Stimulated activated CD8-positive, alpha-beta memory T cell treated with anti-CD3 and anti-CD28 coated beads, Interleukin-15, amount 100 ng/mL, for 48 hours (primary cell): ENCODE results near the gene C1orf174.

Experiments
- DNase-seq, 2 donors: peaks; one replicate each; pipeline ENCODE4 v3.0.0-alpha.2; 2020; ENCODE audit warnings: low read depth in 2 of 2

C1orf174 gene

DNA sequence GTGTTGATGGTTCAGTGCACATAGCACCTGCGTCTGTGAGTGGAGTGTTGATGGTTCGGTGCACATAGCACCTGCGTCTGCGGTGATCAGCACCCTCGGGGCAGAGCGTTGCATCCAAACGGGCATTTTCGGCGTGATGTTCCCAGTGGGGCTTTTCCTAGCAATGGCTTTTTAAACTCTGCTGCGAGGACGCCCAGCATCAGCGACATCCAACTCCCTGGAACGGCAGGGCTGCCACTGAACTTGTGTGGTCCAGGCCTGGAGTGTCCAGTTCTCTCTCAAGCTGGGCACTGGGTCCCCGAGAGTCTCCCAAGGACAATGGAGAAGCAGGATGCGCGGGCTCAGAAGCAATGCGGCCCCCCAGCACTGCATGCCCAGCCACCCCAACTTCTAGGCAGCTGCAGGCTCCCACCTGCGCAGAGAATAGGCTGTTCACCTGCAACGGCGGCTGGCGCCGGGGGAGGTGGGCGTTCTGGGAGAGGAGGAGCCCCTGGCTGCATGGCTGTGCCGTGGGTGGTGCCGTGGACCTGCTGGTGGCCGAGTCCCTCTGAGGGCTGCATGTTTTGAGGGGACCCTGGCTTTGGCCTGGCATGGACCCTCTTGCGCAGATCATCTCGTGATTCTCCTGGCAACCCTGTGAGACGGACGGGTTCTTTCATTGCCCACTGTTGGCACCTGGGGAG, 10.1 kb upstream of the C1orf174 start:
- DNase-seq = no peak

DNA sequence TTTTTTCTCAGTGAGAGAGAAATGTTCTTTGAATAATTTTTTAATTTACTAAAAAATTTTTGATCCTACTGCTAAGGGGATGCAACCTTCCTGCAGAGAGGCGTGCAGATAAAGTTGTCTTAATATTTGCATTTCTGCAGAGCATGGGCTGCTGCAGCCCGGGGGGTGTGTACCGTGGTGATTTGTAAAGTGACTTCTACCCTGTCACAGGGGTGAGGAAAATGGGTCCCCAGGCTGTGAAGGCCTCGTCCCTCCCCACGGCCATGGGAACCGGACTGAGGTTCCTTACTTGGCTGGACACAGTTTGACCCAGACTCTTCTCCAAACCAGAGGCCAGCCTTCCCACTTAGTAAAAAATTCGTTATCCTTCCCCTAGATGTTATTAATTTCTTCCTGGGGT, 9.5 kb upstream of the C1orf174 start:
- no peak for DNase-seq

DNA sequence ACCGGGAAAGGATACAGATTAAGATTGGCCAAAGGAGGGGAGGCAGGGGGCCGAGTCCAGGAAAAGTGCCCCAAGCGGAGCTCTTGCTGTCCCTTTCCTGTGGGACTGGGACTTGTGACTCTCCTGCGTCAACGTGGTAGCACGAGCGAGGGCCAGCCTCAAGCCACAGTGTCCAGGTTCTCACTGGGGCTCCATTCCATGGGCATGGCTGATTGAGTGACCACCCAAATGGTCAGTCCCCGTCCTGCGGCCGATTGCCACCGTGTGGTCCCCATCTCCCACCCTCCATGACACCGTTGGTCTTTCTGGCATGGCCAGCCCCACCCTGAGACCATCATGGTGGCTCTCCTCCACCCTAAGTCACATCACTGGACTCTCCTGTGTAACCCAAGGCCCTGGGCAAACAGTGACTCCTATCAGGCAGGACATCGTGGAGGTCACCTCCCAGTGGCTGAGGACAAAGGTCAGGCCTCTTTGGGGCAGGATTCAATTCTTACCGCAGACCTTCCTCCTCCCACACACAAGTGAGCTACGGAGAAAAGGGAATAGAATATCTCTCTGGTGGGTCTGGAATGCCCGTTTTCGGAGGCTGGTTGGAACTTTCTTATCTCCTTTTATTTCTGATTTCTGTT, 8.9 kb upstream of the C1orf174 start:
- DNase-seq = no peak

DNA sequence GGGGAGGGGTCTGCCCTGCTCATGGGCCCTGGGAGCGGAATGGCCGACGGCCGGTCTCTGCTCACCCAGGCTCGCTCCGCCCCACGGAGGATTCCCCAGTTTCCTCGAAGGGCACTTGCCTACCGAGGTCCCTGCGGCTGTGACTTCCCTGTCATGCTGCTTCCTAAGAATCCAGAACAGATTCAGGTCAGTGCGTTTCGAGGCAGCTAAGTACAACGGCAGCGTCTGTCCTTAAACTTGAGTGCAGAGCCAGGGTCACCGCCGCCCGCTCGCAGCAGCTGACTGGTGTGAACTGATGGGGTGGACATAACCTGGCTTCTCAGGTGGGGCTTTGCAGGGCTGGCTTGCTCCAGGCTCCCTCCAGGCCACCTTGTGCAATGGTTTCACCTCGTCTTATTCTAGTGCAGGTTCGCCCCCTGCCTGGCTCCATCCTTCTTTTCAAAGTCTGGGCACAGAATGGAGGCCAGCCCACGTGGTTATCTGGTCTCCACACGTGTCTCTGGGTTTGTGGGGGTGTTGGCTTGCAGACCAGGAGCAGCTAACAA, 7.6 kb upstream of the C1orf174 start:
- no peak for DNase-seq

DNA sequence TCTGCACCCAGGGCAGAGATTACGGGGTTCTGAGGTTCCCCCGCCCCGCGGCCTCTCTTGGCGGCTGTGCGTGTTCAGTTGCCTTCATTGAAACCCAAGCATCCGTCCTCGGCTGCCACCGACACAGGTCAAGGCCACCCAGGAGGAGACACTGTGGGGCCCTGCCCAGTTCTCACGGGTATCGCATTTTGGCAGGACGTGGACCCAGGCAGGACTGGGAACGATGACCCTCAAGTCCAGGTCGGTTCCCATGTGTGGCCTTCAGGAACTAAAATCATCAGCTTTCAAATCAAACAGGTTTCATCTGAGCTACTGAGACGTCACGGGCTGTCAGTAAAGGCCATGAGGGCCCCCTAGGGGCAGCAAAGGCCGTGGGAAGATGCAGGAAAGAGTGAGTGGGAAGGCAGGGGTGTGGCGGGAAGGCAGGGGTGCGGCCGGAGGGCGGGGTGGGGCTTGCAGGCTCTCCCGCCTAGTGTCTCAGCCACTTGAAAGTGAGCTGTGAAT, 7.0 kb upstream of the C1orf174 start:
- peak; percentile 28 to 42 for DNase-seq

DNA sequence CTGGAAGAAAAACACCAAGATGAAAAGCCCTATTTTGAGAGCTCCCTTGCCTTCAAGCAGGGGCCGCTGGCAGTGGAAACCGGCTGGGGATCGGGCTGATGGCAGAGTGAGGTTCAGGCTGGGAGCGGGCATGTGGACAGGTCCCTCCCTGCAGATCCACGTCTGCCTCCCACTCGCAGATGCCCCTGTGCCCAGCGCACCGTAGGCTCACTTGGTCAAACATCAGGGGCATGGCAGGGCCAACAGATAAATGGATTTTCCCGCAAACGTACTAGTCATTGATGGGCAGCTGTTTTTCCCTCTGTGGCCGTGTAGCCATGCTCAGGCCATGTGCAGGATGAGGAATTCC, 6.6 kb upstream of the C1orf174 start:
- no peak for DNase-seq

DNA sequence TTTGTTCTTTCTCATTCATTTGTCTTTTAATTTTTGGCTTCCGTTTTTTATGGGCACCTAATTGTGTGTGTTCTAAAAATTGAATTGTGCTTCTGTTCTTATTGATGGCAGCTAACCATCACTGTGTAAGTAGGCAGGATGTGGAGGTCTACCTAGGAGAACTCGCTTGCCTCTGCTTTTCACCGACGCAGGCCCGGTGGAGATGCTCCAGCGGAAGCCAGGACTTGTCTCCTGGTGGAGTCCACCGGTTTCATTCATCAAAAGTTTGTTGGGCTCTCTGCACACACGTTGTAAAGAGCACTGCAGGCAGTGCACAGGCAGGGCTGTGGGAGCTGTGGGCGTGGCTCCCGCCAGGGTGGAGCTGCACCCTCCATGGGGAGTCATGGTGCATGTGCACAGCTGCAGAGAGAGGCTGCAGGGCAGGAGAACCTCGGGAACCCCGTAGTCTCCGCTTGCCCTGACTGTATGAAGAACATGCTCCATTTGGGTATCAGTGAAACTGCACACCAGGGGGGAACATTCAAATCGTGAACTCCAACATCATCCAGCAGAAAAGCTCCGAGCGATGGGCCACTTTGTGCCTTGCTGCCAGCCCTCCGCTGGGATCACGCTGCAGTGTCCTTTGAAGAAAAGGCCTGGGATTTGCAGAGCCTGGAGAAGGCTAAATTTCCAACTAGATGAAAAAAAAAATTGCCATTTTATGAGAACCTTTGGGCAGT, 6.0 kb upstream of the C1orf174 start:
- no peak for DNase-seq

DNA sequence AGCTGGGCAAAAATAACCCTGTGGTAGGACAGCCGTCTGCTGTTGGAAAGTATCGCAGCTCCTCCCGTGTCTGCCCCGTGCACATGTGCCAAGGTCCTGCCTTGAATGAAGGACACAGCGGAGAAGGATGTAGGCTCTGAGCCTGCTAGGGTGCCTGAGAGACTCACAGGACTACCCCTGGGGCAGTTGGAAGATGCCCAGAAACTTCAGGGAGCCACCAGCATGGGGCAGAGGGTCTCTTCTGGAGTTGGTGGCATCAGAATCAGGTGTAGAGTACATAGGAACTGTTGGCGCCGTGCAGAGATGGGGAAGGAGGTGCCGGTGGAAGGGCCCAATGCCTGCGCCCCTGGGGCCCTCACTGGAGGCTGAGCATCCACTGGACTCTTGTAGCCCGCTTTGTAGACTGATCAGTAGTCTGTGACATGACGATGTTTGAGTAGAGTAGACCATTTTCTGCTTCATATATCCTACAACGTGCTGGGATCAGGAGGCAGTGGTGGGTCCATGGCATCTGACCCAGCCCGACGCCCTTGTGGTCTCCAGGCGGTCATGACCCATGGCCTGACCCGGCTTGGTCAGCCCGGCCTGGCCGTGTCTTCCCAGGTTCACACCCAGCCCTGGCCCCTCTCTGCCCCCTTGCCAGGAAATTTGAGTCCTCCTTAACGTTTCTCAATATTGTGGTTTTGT, 5.3 kb upstream of the C1orf174 start:
- no peak for DNase-seq

DNA sequence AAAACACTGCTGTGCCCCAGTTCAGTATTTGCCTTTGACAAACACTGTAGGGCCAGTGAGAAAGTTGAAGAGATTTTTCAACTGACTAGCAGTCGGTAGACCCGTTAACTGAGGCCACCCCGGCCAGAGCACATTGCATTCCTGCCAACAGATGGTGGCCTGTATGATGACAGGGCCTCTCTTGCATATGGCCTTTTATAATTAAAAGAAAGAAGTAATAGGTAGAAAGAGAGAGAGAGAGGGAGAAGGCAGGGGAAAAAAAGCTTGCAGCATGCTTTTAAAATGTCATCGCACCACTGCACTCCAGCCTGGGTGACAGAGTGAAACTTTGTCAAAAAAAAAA, 4.7 kb upstream of the C1orf174 start:
- no peak for DNase-seq

DNA sequence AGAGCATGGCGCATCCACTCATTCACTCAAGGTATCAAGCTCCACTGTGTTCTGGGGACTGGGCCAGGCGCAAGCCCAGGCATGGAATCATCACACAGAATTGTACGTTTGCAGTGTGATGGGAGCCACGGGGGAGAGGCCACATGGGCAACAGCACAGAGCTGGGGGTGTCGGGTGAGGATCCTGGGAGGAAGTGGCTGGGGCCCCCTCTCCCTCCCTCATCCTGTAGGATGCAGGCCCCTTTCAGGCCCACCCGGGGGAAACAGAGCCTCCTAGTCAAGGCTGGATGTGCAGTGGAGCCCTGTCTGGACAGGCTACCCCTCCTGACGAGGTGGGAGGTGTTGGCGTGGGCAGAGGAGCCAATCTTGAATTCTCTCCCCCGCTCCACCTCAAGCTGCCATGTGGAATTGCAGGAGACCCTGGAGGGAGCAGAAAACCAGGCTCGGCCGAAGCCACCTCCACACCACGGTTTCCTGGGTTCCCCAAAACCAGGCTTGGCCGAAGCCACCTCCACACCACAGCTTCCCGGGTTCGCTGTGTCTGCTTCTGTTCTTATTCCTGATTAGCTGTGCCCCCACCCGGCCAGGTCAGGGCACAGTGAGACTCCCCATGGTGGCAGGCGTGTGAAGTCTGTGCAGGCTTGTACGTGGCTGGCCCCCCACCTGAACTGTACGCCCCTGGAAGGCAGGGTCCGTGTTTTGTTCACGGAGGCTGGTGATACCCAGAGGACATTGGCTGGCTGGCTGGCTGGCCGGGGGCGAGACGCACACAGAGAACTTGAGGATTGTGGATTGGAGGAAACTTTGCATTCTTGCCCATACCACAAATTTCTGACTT, 4.2 kb upstream of the C1orf174 start:
- no peak for DNase-seq

DNA sequence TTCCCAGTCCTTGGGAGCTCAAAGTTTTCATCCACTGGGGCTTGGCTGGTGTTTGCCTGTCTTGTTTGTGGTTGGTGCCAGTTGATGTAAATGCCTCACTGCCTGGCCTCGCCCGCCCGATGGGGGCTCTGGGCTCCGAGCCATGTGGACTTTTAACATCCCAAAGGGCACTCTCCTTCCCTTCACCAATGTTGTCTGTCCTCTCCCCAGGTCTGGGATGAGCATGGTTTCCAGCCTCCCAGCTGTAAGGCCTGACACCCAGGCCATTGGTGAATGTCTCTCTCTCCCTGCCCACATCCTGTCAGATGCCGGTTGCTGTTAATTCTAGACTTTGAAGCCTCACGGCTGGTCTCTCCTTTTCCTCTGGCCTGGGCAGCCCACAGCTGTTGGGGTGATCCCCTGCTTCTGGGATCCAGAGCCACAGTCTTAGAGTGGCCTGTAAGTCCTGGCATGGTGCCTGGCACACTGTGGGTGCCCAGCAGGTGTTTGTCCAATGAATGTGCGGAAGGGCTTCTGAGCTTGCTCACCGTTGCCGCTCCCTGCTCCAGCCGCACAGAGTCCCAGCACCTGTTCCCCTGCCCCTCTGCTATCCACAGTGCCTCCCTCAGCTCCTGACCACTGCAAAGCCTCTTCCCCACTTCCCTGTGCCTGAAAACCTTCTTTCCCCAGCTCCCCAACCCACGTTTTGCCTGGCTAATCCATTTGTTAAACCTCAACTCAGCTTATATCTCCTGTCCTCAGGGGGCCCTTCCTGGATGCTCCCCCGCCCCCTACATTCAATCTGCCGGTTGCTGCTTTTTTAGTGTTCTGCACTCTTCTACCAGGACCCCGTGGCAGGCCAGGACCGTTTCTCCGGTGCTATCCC, 3.3 kb upstream of the C1orf174 start:
- DNase-seq = no peak

DNA sequence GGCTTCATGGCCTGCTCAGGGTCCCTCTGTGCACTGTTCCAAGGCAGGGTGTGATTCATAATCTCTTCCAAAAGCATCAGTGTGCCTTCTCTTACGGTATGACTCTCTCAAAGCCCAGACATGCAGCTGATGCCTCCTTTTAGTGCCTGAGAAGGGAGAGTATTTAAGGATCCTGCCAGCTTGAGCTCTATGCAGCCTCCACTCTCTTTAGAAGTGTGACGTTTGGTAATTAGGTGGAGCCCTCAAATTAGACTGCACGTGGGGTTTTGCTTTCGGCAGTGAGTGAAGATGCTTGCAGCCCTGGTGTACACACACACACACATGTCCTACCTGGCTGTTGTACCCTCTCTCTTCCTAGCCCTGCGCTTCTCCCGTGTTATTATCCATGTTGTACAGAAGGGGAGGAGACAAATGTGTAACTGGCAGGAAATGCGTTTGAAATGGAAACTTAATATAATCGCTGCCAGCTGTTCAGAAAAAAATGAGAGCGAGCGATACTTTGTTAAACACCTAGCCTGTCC, 2.6 kb upstream of the C1orf174 start:
- no peak for DNase-seq

DNA sequence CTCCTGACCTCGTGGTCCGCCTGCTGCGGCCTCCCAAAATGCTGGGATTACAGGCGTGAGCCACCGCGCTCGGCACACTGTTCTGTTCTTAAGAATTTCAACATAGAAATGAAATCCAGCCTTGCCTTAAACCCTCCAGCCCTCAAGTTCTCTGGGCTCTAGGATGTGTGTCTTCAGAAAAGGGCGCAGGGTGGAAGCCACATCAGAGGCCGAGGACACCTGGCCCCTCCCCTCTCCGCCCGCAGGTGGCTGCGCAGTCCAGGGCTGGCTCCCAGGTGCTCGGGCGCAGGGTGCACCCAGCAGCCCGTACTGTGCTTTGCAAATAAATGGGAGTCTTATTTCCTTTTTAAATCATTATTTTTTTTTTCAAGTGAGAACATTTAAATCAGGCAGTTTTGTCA, 2.0 kb upstream of the C1orf174 start:
- DNase-seq = no peak

DNA sequence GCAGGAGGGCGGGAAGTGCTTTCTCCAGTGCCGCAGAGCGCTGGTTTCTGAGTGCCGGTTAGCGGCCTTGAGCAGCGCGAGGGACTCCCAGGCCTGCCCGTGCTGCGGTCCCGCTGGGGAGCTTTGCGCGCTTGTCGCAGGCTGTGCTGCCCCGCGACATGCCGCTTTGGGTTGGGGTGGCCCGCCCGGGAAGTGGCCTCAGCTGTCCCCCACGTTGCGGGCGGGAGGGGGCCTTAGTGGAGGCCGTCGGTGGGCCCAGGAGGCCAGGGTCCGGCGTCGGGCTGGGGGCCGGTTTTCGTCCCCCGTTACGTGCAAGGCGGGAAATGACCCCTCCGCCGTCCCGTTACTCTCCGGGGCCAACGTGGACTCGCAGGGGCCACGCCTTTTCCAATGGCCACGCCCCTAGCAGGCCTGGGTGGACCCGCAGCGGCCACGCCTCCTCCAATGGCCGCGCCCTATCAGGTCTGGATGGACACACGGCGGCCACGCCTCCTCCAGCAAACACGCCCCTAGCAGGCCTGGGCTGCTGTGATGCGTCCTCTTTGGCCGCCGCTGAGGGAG, 977 bp upstream of the C1orf174 start:
- peak; percentile 87 to 89 for DNase-seq

DNA sequence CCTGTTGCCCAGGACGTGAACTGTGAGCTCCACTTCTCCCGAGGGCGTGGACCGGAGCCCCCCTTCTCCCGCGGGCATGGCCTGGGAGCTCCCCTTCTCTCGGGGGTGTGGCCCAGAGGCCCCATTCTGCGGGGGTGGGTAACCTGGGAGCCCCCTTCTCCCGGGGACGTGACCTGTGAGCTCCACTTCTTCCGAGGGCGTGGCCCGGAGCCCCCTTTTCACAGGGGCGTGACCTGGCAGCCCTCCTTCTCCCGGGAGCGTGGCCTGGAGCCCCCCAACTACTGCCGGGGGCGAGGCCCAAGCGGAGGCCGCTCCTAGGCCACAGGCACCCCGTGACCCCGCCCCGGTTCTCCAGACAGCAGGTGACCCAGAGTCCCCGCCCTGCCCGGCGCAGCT, 320 bp downstream of the C1orf174 start:
- DNase-seq = no peak

DNA sequence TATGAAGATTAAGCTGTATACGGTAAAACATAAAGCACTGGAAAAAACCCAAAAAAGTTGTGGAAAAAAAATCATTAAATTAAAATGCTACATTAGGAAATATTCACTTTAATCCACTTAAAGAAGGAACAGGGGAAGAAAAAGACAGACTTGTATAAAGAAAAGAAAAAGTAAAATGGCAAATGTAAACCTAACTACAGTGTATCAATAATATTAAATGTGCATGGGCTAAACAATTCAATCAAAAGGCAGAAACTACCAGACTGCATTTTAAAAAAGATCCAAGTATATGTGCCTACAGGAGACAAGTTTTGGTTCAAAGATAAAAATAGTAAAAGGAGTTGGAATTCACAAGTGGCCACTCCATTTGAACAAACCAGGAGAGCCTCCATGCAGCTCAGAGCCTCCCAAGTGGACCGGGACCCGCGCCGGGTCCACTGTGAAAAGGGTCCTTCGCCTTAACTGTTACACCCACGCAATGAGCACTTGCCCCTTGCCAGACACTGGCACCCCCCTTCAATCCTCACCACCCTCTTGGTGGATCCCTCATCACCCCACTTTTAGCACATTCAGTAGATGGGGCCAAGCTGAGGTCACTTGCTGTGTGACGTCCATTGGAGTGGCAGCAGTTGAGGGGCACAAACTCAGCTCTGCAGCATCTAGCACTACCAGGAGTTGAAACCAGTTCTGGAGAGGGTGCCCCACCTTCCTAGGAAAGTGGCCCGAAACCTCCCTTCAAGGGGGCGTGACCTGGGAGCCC, 898 bp downstream of the C1orf174 start:
- no peak for DNase-seq

DNA sequence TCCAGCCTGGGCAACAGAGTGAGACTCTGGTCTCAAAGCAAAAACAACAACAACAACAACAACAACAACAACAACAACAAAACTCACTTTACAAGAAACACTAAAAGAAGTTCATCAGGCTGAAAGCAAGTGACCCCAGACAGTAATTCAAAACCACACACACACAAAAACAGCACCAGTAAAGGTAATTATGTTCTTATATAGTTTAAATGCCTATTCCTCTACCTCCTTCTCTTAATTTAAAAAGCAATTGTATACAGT, 1.7 kb downstream of the C1orf174 start:
- no peak for DNase-seq

DNA sequence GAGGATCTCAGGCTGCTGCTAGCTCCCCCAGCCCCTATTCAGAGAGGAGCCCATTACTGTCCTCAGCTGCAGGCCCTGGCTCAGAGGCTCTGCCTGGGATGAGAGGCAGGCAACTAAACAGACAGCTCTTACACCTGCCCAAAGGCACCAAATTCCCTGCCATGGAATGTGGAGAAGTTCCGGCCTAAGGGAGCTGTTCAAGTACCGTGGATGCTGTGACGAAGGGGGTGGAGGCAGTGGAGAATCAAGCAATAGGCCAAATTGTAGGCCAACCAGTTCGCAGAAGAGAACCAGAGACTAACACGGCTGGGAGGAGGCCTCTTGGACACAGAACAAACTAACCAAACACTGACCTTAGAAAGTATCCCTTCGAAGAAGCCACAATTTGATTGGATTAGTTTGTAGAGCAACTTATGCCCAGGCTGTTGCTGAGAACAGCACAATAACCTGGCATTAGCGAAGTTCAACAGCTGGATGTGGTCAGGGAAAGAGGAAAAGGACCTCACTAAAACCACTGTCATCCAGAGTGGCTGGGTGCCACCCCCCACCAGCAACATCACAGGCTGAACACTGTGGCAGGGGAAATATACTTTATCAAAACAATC, 3.6 kb downstream of the C1orf174 start:
- no peak for DNase-seq

DNA sequence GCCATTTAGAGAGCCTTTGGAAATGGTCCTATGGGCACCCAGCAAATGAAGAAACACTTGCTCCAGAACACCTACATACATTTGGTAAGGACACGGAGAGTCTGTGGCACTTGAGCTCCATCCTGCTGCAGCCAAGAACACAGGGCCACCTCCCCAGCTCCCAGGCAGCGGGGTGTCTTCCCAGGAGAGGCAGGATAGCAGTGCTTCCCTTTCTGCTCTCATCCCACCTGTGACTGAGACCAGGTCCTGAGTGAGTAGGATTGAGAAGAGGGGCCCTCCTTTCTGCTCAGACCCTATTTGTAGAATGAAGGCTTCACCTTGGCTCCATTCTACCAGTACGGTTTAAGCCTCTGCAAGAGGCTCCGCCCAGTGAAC, 4.1 kb downstream of the C1orf174 start:
- no peak for DNase-seq
